GM21515 (cell line): Measurements from ENCODE around the gene MRPL27.

ENCODE experiments used
- ATAC-seq: cut with Tn5 transposase; IDR thresholded peaks from one replicate; pipeline ENCODE4 v1.9.1; 2021; ENCODE audit not compliant: unreplicated experiment

Gene MRPL27

GRCh38 chr17:50361561-50362480, 11.2 kb downstream of the MRPL27 start:
- ATAC-seq = peak; percentile 51

GRCh38 chr17:50360486-50361115, 12.4 kb downstream of the MRPL27 start:
- no peak for ATAC-seq

- ATAC-seq = no peak
Observed at GRCh38 chr17:50359998-50360461, 13.0 kb downstream of the MRPL27 start.

- ATAC-seq = no peak
Observed at GRCh38 chr17:50359005-50359699, 13.8 kb downstream of the MRPL27 start.

GRCh38 chr17:50358177-50358576, 14.8 kb downstream of the MRPL27 start:
- ATAC-seq = no peak

- ATAC-seq = no peak
Observed at GRCh38 chr17:50356892-50357510, 16.0 kb downstream of the MRPL27 start.

GRCh38 chr17:50356418-50356817, 16.6 kb downstream of the MRPL27 start:
- ATAC-seq = no peak

- ATAC-seq = no peak
Observed at GRCh38 chr17:50355701-50356341, 17.2 kb downstream of the MRPL27 start.

- no peak for ATAC-seq
Observed at GRCh38 chr17:50355336-50355700, 17.7 kb downstream of the MRPL27 start.

- no peak for ATAC-seq
Observed at GRCh38 chr17:50354776-50355175, 18.2 kb downstream of the MRPL27 start.

GRCh38 chr17:50354198-50354597, 18.8 kb downstream of the MRPL27 start:
- ATAC-seq = no peak

- ATAC-seq = no peak
Observed at GRCh38 chr17:50353600-50354195, 19.3 kb downstream of the MRPL27 start.

GRCh38 chr17:50352693-50353599, 20.0 kb downstream of the MRPL27 start:
- no peak for ATAC-seq

- no peak for ATAC-seq
Observed at GRCh38 chr17:50352072-50352692, 20.8 kb downstream of the MRPL27 start.

GRCh38 chr17:50350733-50351132, 22.3 kb downstream of the MRPL27 start:
- no peak for ATAC-seq

- ATAC-seq = no peak
Observed at GRCh38 chr17:50349243-50349600, 23.8 kb downstream of the MRPL27 start.

GRCh38 chr17:50348522-50349242, 24.3 kb downstream of the MRPL27 start:
- ATAC-seq = no peak

GRCh38 chr17:50347894-50348291, 25.1 kb downstream of the MRPL27 start:
- no peak for ATAC-seq
